OCI-LY7 (cell line): ENCODE measurements around the gene PGAP3. TPM values are rescaled to one million over a fixed set of nuclear protein-coding genes. Genes with fewer than 3 reads are reported as not detected.
A peak's percentile ranks its signal among the peaks of the same experiment; 100 is the strongest.

ENCODE experiments used
- BruUV-seq: library from RNA; stranded (reverse); fragments of 400-500 nt; replicated peaks from 2 replicates; lab custom pipeline; 2021; lab: Mats Ljungman, UMichigan
- CTCF ChIA-PET: fragments of 300-600 bp; sonication (Branson Sonifier 250); formaldehyde crosslinking; loops from one replicate; lab custom pipeline; 2022; ENCODE audit warnings: antibody characterized with exemption; ENCODE audit not compliant: unreplicated experiment; lab: Charles Lee
- POLR2A ChIA-PET: fragments of 300-600 bp; sonication (Branson Sonifier 250); formaldehyde crosslinking; loops from one replicate; lab custom pipeline; 2022; ENCODE audit warnings: antibody characterized with exemption; lab: Charles Lee
- DNase-seq: peaks from one replicate; pipeline ENCODE4 v3.0.0-alpha.2; 2015; ENCODE audit warnings: low spot score
- H2AFZ ChIP-seq: fragments of 200-600 bp; sonication (generic), shearing (Covaris generic); 2 replicates; pipeline ENCODE4 v1.6.1; 2014; ENCODE audit warnings: mild to moderate bottlenecking, antibody characterized with exemption, low read length, moderate library complexity
- H3K27ac ChIP-seq: fragments of 200-600 bp; sonication (generic); 2 replicates; pipeline ENCODE4 v1.5.1; 2014; ENCODE audit warnings: mixed run types, low read depth, mild to moderate bottlenecking, moderate library complexity, low read length, inconsistent platforms; ENCODE audit not compliant: poor library complexity, severe bottlenecking
- H3K36me3 ChIP-seq: fragments of 200-600 bp; sonication (generic); 2 replicates; pipeline ENCODE4 v1.6.1; 2014; ENCODE audit warnings: mild to moderate bottlenecking, antibody characterized with exemption, low read length, moderate library complexity, mixed read lengths; ENCODE audit not compliant: insufficient read depth
- H3K4me1 ChIP-seq: fragments of 200-600 bp; sonication (generic); 2 replicates; pipeline ENCODE4 v1.5.1; 2014; ENCODE audit warnings: mild to moderate bottlenecking, low read length; ENCODE audit not compliant: insufficient read depth, poor library complexity, severe bottlenecking
- H3K4me2 ChIP-seq: fragments of 200-600 bp; sonication (generic); 2 replicates; pipeline ENCODE4 v1.6.1; 2014; ENCODE audit warnings: mild to moderate bottlenecking, low read length
- H3K4me3 ChIP-seq: fragments of 200-600 bp; sonication (generic); 2 replicates; pipeline ENCODE4 v1.5.1; 2014; ENCODE audit warnings: mild to moderate bottlenecking, low read depth, low read length; ENCODE audit not compliant: poor library complexity, severe bottlenecking
- H3K79me2 ChIP-seq: fragments of 200-600 bp; sonication (generic); 2 replicates; pipeline ENCODE4 v1.6.1; 2016; ENCODE audit warnings: low read depth, mild to moderate bottlenecking, low read length, moderate library complexity, mixed read lengths; ENCODE audit not compliant: insufficient read depth
- H3K9me2 ChIP-seq: fragments of 200-600 bp; sonication (generic); 2 replicates; pipeline ENCODE4 v1.6.1; 2016; ENCODE audit warnings: mild to moderate bottlenecking, low read length, mixed read lengths; ENCODE audit not compliant: insufficient read depth
- H3K9me3 ChIP-seq: fragments of 200-600 bp; sonication (generic); 2 replicates; pipeline ENCODE4 v1.6.1; 2014; ENCODE audit warnings: mild to moderate bottlenecking, mixed run types, low read length, mixed read lengths
- H4K20me1 ChIP-seq: fragments of 200-600 bp; sonication (generic); 2 replicates; pipeline ENCODE4 v1.6.1; 2014; ENCODE audit warnings: mild to moderate bottlenecking, antibody characterized with exemption, low read length, moderate library complexity, mixed read lengths; ENCODE audit not compliant: insufficient read depth
- CTCF ChIP-seq: fragments of 200-600 bp; sonication (generic); conservative IDR thresholded peaks from 2 replicates; pipeline ENCODE4 v1.5.1; 2014; ENCODE audit warnings: mild to moderate bottlenecking, antibody characterized with exemption, low read length, moderate library complexity, mixed read lengths
- EZH2phosphoT487 ChIP-seq: fragments of 200-600 bp; sonication (generic); IDR thresholded peaks from 2 replicates; pipeline ENCODE4 v1.6.1; 2018; ENCODE audit warnings: low read depth, borderline replicate concordance, mild to moderate bottlenecking, mixed run types, antibody characterized with exemption, low read length, moderate library complexity, mixed read lengths
- intact Hi-C: fragments of 100-400 bp; cut with micrococcal nuclease; formaldehyde crosslinking; loops from one replicate; pipeline ENCODE4 v1.10.0; 2022; ENCODE audit not compliant: unreplicated experiment
- total RNA-seq, 2 experiments: library from RNA; depleted of rRNA in 1 of 2; stranded (reverse); fragments of >200 nt in 1 of 2; shearing (Covaris generic) in 1 of 2; gene quantifications; 2 replicates each; pipeline ENCODE4 v1.2.3, GENCODE V29; 2014 to 2022

The PGAP3 gene
- total RNA-seq, 2 experiments from 2014 or later, result 8.7 to 9.2 TPM

- Histone ChIP-seq H3K9me3 (no peaks in the 10 kb centered on the region), H3K4me2 (peak within 1 kb of the TSS; percentile 90), H3K79me2 (peaks cover 8% of the 10 kb centered on the region; the same call in 1 of the 2 replicates), H4K20me1 (no peaks in the 10 kb centered on the region), H3K27ac (peak within 1 kb of the TSS; percentile 36), H3K36me3 (peaks cover 15% of the 10 kb centered on the region; the same call in 1 of the 2 replicates), H3K4me1 (peaks cover 9% of the 10 kb centered on the region), H3K9me2 (no peaks in the 10 kb centered on the region), H3K4me3 (peak within 1 kb of the TSS; percentile 75), H2AFZ (peak within 1 kb of the TSS; percentile 44; the same call in 1 of the 2 replicates)
- intact Hi-C loops, result loop anchor here (1.0 kb wide), 1 partner anchor 24 kb away; no protein-coding TSS in a partner anchor
- ChIA-PET CTCF (interaction anchor here (0.6 to 1.1 kb wide), 4 partner anchors 14 to 167 kb away, joined by 3 to 10 read pairs (median 4); no protein-coding TSS in a partner anchor), POLR2A (interaction anchor here (0.6 to 1.0 kb wide), 9 partner anchors 26 to 384 kb away, joined by 3 to 4 read pairs (median 4); partner anchors contain the start of genes PGAP3 and PSMD3)
- TF ChIP-seq EZH2phosphoT487 (no peak), CTCF (peak; percentile 90)
- no TSS peak for BruUV-seq
- DNase-seq, result peak; percentile 91
Observed at GRCh38 chr17:39730095-39730921, 42.5 kb upstream of the PGAP3 start, which contains the start of gene MIEN1. Gene MIEN1 (minus strand): TSS chr17:39730532. CDS start chr17:39730495, 37 bp downstream.

GRCh38 chr17:39729280-39729851 is 41.5 kb upstream of the PGAP3 start:
- DNase-seq, result no peak
- Histone ChIP-seq H3K79me2 (peaks cover 8% of the 10 kb centered on the region; the same call in 1 of the 2 replicates), H3K27ac (peak overlapping the region; percentile 36), H3K9me2 (no peaks in the 10 kb centered on the region), H4K20me1 (no peaks in the 10 kb centered on the region), H3K36me3 (peaks cover 15% of the 10 kb centered on the region; the same call in 1 of the 2 replicates), H3K4me1 (peaks cover 9% of the 10 kb centered on the region), H3K9me3 (no peaks in the 10 kb centered on the region), H3K4me2 (peak overlapping the region; percentile 90), H2AFZ (no peak overlapping the region; the same call in 1 of the 2 replicates), H3K4me3 (peak overlapping the region; percentile 75)
- ChIA-PET POLR2A (interaction anchor here (0.6 to 1.0 kb wide), 7 partner anchors 27 to 385 kb away, joined by 3 to 4 read pairs (median 4); partner anchors contain the start of genes PGAP3 and PSMD3), CTCF (interaction anchor here (0.6 to 1.1 kb wide), 4 partner anchors 13 to 166 kb away, joined by 3 to 10 read pairs (median 4); no protein-coding TSS in a partner anchor)
- BruUV-seq, result TSS peak; percentile 90
- intact Hi-C loops, result no loop called here
- TF ChIP-seq EZH2phosphoT487 (no peak), CTCF (no peak)
